ENCODE data around the gene LHFPL4. TPM values are rescaled to one million over a fixed set of nuclear protein-coding genes. Genes with fewer than 3 reads are reported as not detected.

Gene LHFPL4
- total RNA-seq, 2 experiments from 2014 or later = not detected

- Histone ChIP-seq H3K36me3 (ENCODE audit: insufficient read depth, low read length) (peaks cover 99% of the 10 kb centered on the region), H3K79me2 (ENCODE audit: insufficient read depth, low read depth, low read length) (no peaks in the 10 kb centered on the region), H4K20me1 (ENCODE audit: insufficient read depth, low read length) (peaks cover 12% of the 10 kb centered on the region; the same call in 1 of the 2 replicates), H3K4me3 (ENCODE audit: low read depth, low read length, poor library complexity, severe bottlenecking) (no peak overlapping the region), H3K4me2 (ENCODE audit: low read length) (no peak overlapping the region), H3K9me3 (ENCODE audit: low read length) (no peaks in the 10 kb centered on the region), H3K9me2 (ENCODE audit: insufficient read depth, low read length) (no peaks in the 10 kb centered on the region), H3K4me1 (ENCODE audit: insufficient read depth, low read length, poor library complexity, severe bottlenecking) (no peaks in the 10 kb centered on the region), H3K27ac (ENCODE audit: low read depth, low read length, poor library complexity, severe bottlenecking) (no peak overlapping the region), H2AFZ (ENCODE audit: low read length) (no peak overlapping the region)
- CTCF ChIA-PET (ENCODE audit: unreplicated experiment) = no interaction called here
- intact Hi-C loops (cut with micrococcal nuclease; ENCODE audit: unreplicated experiment) = no loop called here
- POLR2A ChIA-PET = interaction anchor here (1.0 kb wide), 2 partner anchors 9 to 105 kb away, joined by 3 read pairs; partner anchors contain the start of gene THUMPD3
- no peak for TF ChIP-seq EZH2phosphoT487 (IDR thresholded peaks at IDR 0.05; ENCODE audit: borderline replicate concordance, low read depth, low read length)
- TF ChIP-seq CTCF (conservative IDR thresholded peaks at IDR 0.05; ENCODE audit: low read length) = no peak
- BruUV-seq (replicated peaks) = no TSS peak
- no peak for DNase-seq (ENCODE audit: low spot score)
These were observed 85.2 kb downstream of the LHFPL4 start for GRCh38 chr3:9468460-9468859.

GRCh38 chr3:9467451-9467850 is 86.2 kb downstream of the LHFPL4 start:
- DNase-seq (ENCODE audit: low spot score) = no peak
- ChIA-PET CTCF (ENCODE audit: unreplicated experiment) (no interaction called here), POLR2A (interaction anchor here (0.6 kb wide), 1 partner anchor 189 kb away, joined by 3 read pairs; no protein-coding TSS in a partner anchor)
- H3K79me2 ChIP-seq (ENCODE audit: insufficient read depth, low read depth, low read length) = no peaks in the 10 kb centered on the region
- TF ChIP-seq CTCF (conservative IDR thresholded peaks at IDR 0.05; ENCODE audit: low read length) = no peak
- no peak for TF ChIP-seq EZH2phosphoT487 (IDR thresholded peaks at IDR 0.05; ENCODE audit: borderline replicate concordance, low read depth, low read length)
- no TSS peak for BruUV-seq (replicated peaks)
- H3K9me2 ChIP-seq (ENCODE audit: insufficient read depth, low read length) = no peaks in the 10 kb centered on the region
- H3K9me3 ChIP-seq (ENCODE audit: low read length) = no peaks in the 10 kb centered on the region
- H3K36me3 ChIP-seq (ENCODE audit: insufficient read depth, low read length) = peaks cover 99% of the 10 kb centered on the region
- no peak overlapping the region for H3K4me2 ChIP-seq (ENCODE audit: low read length)
- no peak overlapping the region for H3K4me3 ChIP-seq (ENCODE audit: low read depth, low read length, poor library complexity, severe bottlenecking)
- H4K20me1 ChIP-seq (ENCODE audit: insufficient read depth, low read length) = peaks cover 11% of the 10 kb centered on the region; the same call in 1 of the 2 replicates
- H2AFZ ChIP-seq (ENCODE audit: low read length) = no peak overlapping the region
- H3K27ac ChIP-seq (ENCODE audit: low read depth, low read length, poor library complexity, severe bottlenecking) = no peak overlapping the region
- no peaks in the 10 kb centered on the region for H3K4me1 ChIP-seq (ENCODE audit: insufficient read depth, low read length, poor library complexity, severe bottlenecking)
- intact Hi-C loops (cut with micrococcal nuclease; ENCODE audit: unreplicated experiment) = no loop called here

- Histone ChIP-seq H3K4me2 (ENCODE audit: low read length) (no peak overlapping the region), H4K20me1 (ENCODE audit: insufficient read depth, low read length) (no peaks in the 10 kb centered on the region), H3K4me3 (ENCODE audit: low read depth, low read length, poor library complexity, severe bottlenecking) (no peak overlapping the region), H3K27ac (ENCODE audit: low read depth, low read length, poor library complexity, severe bottlenecking) (no peak overlapping the region), H3K4me1 (ENCODE audit: insufficient read depth, low read length, poor library complexity, severe bottlenecking) (no peaks in the 10 kb centered on the region), H3K79me2 (ENCODE audit: insufficient read depth, low read depth, low read length) (peaks cover 7% of the 10 kb centered on the region; the same call in 1 of the 2 replicates), H3K9me3 (ENCODE audit: low read length) (no peaks in the 10 kb centered on the region), H3K36me3 (ENCODE audit: insufficient read depth, low read length) (peaks cover 93% of the 10 kb centered on the region), H2AFZ (ENCODE audit: low read length) (no peak overlapping the region), H3K9me2 (ENCODE audit: insufficient read depth, low read length) (no peaks in the 10 kb centered on the region)
- ChIA-PET POLR2A (interaction anchor here (0.5 to 1.2 kb wide), 4 partner anchors 15 to 109 kb away, joined by 3 to 5 read pairs (median 3); no protein-coding TSS in a partner anchor), CTCF (ENCODE audit: unreplicated experiment) (no interaction called here)
- intact Hi-C loops (cut with micrococcal nuclease; ENCODE audit: unreplicated experiment) = no loop called here
- TF ChIP-seq EZH2phosphoT487 (IDR thresholded peaks at IDR 0.05; ENCODE audit: borderline replicate concordance, low read depth, low read length) (no peak), CTCF (conservative IDR thresholded peaks at IDR 0.05; ENCODE audit: low read length) (no peak)
- no peak for DNase-seq (ENCODE audit: low spot score)
- no TSS peak for BruUV-seq (replicated peaks)
These were observed 98.0 kb downstream of the LHFPL4 start for GRCh38 chr3:9455596-9456131.

Data from OCI-LY7 (cell line).